Stimulated activated CD8-positive, alpha-beta memory T cell treated with anti-CD3 and anti-CD28 coated beads, Interleukin-7, amount 100 ng/mL, for 4 hours (primary cell): Measurements from ENCODE around the gene ASCC2.

ENCODE experiments used
- DNase-seq, 2 donors: peaks; one replicate each; pipeline ENCODE4 v3.0.0-alpha.2; 2020; ENCODE audit warnings: low read depth in 2 of 2

Gene ASCC2

GRCh38 chr22:29816980-29817379, 21.1 kb downstream of the ASCC2 start:
- no peak for DNase-seq

- no peak for DNase-seq
Measured at GRCh38 chr22:29816539-29816938, 21.5 kb downstream of the ASCC2 start.

- no peak for DNase-seq
Measured at GRCh38 chr22:29816128-29816527, 21.9 kb downstream of the ASCC2 start.

GRCh38 chr22:29815580-29815979, 22.5 kb downstream of the ASCC2 start:
- no peak for DNase-seq

- no peak for DNase-seq
Measured at GRCh38 chr22:29814003-29814402, 24.1 kb downstream of the ASCC2 start.

- no peak for DNase-seq
Measured at GRCh38 chr22:29813563-29813962, 24.5 kb downstream of the ASCC2 start.

GRCh38 chr22:29813126-29813525, 24.9 kb downstream of the ASCC2 start:
- no peak for DNase-seq

- no peak for DNase-seq
Measured at GRCh38 chr22:29811377-29811776, 26.7 kb downstream of the ASCC2 start.

- no peak for DNase-seq
Measured at GRCh38 chr22:29810216-29810615, 27.9 kb downstream of the ASCC2 start.

GRCh38 chr22:29806196-29806595, 31.9 kb downstream of the ASCC2 start:
- no peak for DNase-seq

GRCh38 chr22:29804985-29805384, 33.1 kb downstream of the ASCC2 start:
- DNase-seq = no peak

GRCh38 chr22:29803190-29803589, 34.9 kb downstream of the ASCC2 start:
- no peak for DNase-seq

GRCh38 chr22:29801796-29802195, 36.3 kb downstream of the ASCC2 start:
- DNase-seq = no peak

- no peak for DNase-seq
Measured at GRCh38 chr22:29801153-29801552, 36.9 kb downstream of the ASCC2 start.

- no peak for DNase-seq
Measured at GRCh38 chr22:29799217-29799680, 38.8 kb downstream of the ASCC2 start.

GRCh38 chr22:29798801-29799200, 39.3 kb downstream of the ASCC2 start:
- no peak for DNase-seq

GRCh38 chr22:29798318-29798717, 39.8 kb downstream of the ASCC2 start:
- no peak for DNase-seq

GRCh38 chr22:29797351-29797750, 40.7 kb downstream of the ASCC2 start:
- DNase-seq = no peak

GRCh38 chr22:29795663-29796062, 42.4 kb downstream of the ASCC2 start:
- no peak for DNase-seq

- no peak for DNase-seq
Measured at GRCh38 chr22:29793396-29793795, 44.7 kb downstream of the ASCC2 start.

GRCh38 chr22:29790061-29790460, 48.0 kb downstream of the ASCC2 start:
- no peak for DNase-seq

GRCh38 chr22:29788339-29789279, 49.5 kb downstream of the ASCC2 start:
- no peak for DNase-seq

- no peak for DNase-seq
Measured at GRCh38 chr22:29787371-29787980, 50.6 kb downstream of the ASCC2 start.
